ENCODE results near the gene SNCG.

DNA sequence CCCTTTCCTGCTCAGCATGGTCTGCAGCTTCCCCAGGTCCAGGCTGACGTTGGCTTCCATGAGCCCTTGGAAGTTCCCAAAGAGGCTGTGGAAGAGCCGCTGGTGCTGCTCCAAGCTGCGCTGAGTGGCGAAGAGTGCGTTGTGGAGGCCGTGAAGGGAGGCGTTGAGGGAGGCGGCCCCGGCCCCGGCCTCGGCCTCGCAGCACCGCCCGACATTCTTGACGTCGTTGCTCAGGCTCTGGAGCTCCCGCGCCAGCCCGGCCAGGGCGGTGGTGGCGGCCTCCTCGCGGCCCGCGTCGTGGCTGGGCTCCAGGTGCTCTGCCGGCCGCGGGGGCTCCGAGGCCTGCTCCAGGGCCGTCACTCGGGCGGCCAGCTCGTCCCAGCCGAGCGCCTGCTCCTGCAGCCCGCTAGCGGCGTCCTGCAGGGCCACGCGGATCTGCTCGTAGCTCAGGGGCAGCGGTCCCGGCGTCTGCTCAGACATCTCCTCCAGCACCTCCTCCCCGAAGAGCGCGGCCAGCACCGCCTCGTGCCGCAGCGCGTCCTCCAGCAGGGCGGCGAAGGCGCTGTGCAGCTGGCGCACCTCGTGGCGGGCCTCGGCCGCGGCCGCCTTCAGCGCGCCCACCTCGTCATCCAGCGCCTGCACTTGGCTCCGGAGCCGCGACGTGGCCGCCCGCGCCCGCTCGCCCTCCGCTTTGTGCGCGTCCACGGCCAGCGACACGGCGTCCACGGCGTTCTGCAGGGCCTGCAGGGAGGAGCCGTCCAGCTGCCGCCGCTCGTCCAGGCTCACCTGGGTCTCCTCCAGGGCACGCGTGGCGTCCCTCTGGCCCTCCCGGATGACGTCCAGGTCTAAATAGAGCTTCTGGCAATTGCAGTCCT lies 15.7 kb upstream of the SNCG start:
- TF ChIP-seq, protein P1, sequence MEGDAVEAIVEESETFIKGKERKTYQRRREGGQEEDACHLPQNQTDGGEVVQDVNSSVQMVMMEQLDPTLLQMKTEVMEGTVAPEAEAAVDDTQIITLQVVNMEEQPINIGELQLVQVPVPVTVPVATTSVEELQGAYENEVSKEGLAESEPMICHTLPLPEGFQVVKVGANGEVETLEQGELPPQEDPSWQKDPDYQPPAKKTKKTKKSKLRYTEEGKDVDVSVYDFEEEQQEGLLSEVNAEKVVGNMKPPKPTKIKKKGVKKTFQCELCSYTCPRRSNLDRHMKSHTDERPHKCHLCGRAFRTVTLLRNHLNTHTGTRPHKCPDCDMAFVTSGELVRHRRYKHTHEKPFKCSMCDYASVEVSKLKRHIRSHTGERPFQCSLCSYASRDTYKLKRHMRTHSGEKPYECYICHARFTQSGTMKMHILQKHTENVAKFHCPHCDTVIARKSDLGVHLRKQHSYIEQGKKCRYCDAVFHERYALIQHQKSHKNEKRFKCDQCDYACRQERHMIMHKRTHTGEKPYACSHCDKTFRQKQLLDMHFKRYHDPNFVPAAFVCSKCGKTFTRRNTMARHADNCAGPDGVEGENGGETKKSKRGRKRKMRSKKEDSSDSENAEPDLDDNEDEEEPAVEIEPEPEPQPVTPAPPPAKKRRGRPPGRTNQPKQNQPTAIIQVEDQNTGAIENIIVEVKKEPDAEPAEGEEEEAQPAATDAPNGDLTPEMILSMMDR (conservative IDR thresholded peaks at IDR 0.05; ENCODE audit: low read depth in 2 of 2) = peak in 1 of 2 experiments; percentile 41; a peak in 2 of 4 replicates
- no peak for TF ChIP-seq POLR2AphosphoS5 (IDR thresholded peaks at IDR 0.05; ENCODE audit: low read depth)
- TF ChIP-seq EZH2 (IDR thresholded peaks at IDR 0.05; ENCODE audit: low read depth, unreplicated experiment) = no peak
